Right ventricle myocardium inferior (tissue), 1 donor: ENCODE data around the gene XG. TPM values are rescaled to one million over a fixed set of nuclear protein-coding genes. Genes with fewer than 3 reads are reported as not detected.
"Not testable (repeated sequence)": the region's sequence is repeated elsewhere in the genome, so short reads cannot be mapped to it uniquely, and the experiment has no call there.

Source experiments
- ATAC-seq: fragments of 200-7000 bp; cut with Tn5 transposase; one replicate; pipeline ENCODE4 v1.9.1; 2020; ENCODE audit warnings: mild to moderate bottlenecking, moderate library complexity
- DNase-seq: peaks from one replicate; pipeline ENCODE4 v3.0.0; 2021; ENCODE audit errors: missing footprints
- intact Hi-C: fragments of 100-400 bp; cut with DNase I; formaldehyde crosslinking; loops from one replicate; pipeline ENCODE4 v1.11.0; 2022
- total RNA-seq: library from RNA; stranded (reverse); fragmentation: NEBNext Ultra II Directional; extraction: Animal tissue kit (Norgen Biotek cat#: 25700); gene quantifications from one replicate; pipeline ENCODE4 v1.2.1, GENCODE V29; 2021
- donor health status: DM: no; HTN: yes; CAD: no; lungs with severe emphysema.

Gene XG
- total RNA-seq, 1 donor from 2014 or later: 0.19 TPM

DNA sequence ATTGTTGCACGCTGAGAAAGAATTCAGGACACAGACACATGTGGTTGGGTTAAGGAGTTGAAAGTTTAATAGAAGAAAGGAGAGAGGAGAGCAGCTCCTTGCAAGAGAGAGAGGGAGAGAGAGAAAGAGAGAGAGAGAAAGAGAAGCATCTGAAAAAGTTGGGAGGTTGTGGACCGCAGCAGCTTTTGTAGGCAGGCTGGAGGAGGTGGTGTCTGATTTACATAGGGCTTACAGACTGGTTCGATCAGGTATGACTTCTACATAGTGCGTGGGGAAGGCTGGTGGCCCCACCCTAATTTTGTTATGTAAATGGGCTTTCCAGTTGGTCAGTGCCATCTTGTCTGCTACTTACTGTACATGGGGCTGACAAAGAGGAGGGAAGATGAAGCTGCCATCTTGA lies 49.4 kb downstream of the XG start:
- no peak for ATAC-seq
- intact Hi-C loops: no loop called here
- no peak for DNase-seq

GRCh38 chrX:2802376-2803090 lies 50.7 kb downstream of the XG start:
- intact Hi-C loops, DNase-seq, ATAC-seq: not testable (repeated sequence)

GRCh38 chrX:2803486-2803885 lies 51.6 kb downstream of the XG start:
- DNase-seq, intact Hi-C loops, ATAC-seq: not testable (repeated sequence)

GRCh38 chrX:2804106-2804843 lies 52.4 kb downstream of the XG start:
- ATAC-seq, DNase-seq, intact Hi-C loops: not testable (repeated sequence)

DNA sequence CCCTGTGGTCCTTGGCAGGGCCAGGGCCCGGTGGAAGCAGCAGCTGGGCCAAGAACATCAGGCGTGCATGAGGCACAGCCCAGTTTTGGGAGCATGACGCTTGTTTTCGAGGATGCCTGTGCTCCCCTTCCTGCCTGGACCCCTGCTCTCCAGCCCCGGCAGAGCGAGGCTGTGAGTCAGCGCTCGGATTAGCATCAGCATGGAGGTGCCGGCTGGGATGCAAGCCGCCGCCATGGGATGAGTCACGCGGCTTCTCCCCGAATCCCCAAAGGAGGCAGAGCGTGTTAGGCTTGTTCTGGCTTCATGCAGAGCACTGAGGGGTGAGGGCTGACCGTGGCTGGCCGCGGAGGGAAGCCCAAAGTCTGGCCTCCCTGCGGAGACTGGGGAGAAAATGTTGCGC lies 53.0 kb downstream of the XG start:
- ATAC-seq (peak; percentile 85), DNase-seq (peak; percentile 64)
- intact Hi-C loops: not testable (repeated sequence)

DNA sequence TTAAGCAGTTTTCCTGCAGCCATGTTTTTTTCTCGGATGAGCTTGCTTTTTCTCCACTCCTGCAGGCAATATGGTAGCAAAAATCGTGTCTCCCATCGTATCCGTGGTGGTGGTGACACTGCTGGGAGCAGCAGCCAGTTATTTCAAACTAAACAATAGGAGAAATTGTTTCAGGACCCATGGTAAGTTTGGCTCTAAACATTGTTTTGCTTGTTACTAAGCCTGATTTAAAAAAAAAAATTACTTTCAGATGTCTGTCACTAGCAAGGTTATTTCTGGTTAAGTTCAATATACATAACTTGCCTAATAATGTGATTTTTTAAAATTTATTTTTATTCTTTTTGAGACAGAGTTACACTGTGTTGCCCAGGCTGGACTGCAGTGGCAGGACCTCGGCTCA lies 59.4 kb downstream of the XG start:
- ATAC-seq (no peak), DNase-seq (no peak)
- intact Hi-C loops: loop anchor here (5.0 kb wide), 2 partner anchors 109 to 169 kb away; no protein-coding TSS in a partner anchor

GRCh38 chrX:2812161-2812907 lies 60.5 kb downstream of the XG start:
- DNase-seq: not testable (repeated sequence)
- intact Hi-C loops: loop anchor here (5.0 kb wide), 2 partner anchors 110 to 170 kb away; no protein-coding TSS in a partner anchor
- ATAC-seq: peak; percentile 54

- ATAC-seq (no peak), DNase-seq (no peak)
- intact Hi-C loops: no loop called here
These were observed 65.2 kb downstream of the XG start for GRCh38 chrX:2817036-2817435.

DNA sequence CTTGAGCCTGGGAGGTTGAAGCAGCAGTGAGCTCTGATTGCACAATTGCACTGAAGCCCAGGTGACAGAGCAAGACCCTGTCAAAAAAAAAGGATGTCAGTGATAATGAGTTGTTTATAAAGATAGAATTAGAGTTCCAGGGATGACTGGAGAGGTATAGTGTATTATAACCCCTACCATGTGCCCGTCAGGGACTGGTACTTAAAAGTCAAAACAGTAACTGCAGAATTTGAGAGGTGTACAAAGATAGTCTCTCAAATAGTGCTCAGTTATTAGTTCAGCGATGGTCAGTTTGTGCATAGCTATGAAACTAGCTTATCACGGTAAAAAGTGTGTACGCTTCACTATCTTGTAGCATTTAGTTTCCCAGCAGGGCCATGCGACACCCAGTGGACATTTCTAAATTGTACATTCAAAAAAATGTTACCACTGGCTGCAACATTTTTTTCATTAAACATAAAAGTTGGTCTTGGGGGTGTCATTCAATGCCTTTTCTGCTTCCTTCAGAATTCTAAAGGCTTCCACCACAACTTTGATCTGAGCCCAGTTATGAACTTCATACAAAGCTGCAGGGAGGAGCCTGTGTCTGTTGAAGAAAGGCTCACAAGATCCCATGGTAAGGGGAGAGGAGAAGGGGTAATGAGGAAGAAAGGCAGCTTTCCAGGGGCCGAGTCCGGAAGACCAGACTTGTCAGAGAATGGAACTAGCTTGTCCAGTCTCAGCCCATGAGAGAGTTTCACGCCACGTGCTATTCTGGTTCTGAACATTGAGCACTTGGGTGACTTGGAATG lies 67.7 kb downstream of the XG start:
- DNase-seq: no peak
- no peak for ATAC-seq
- intact Hi-C loops: no loop called here

- DNase-seq (no peak), ATAC-seq (no peak)
- intact Hi-C loops: no loop called here
These were observed 68.4 kb downstream of the XG start for GRCh38 chrX:2820136-2820771.

DNA sequence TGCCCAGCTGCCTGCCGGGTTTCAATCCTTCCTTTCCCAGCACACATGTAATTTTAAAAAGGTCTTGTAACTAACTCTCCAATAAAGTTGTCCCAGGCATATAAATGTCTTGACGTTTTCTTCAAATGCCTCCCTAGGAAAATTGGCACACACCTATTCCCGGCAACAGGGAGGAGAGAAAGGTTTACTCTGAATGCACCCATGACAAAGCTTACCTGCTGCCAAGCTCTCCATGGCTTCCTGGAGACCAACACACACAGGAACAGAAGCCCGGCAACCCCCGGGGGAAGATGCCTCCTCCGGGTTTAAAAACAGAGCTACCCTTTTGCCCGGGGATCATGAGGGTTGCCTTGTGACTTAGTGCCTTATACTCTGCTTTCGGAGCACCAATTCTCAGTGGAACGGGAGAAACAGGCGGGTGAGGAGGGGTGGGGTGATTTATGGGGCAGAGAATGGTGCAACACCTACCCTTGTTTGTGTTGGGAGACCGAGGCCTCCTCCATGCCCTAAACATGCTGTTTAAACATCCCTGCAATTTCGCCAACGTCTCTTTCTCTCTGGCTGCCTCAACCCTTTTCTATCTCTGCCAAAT lies 72.1 kb downstream of the XG start:
- ATAC-seq: no peak
- intact Hi-C loops: no loop called here
- no peak for DNase-seq

GRCh38 chrX:2824886-2825285 lies 73.0 kb downstream of the XG start:
- no peak for DNase-seq
- ATAC-seq: no peak
- intact Hi-C loops: no loop called here

DNA sequence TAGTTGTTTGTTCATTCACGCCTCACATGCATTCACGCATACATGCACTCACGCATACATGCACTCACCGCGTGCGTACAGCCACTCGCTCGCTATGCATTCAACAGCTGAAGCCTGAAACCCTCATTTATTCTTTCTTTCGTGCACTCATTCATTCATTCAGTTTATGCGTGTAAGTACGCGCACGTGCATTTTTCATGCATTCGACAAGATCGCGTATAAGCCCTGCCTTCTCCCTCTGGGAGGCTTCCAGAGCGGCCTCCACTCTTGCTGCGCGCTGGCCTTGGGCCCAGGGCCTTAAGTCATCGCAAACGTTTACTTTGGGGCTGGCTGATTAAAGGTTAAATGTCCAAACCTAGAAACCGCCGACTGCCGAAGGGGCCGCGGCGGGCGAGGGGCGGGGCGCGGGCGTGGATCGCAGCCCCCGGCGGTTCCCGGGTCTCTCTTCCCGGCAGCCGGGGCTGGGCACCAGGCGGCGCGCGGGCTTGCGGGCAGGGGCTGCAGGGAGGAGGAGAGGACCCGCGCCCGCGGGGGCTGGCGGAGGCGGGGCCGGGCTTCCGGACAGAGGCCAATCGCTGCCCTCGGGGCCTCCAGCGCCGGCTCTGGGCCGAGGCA lies 76.6 kb downstream of the XG start, which contains the start of gene GYG2:
Gene GYG2, plus strand, starts transcription at position 587 of the 615 bp plus-strand sequence. CDS start 1,259 bp downstream, outside the sequence.
- DNase-seq: peak; percentile 58
- intact Hi-C loops: no loop called here
- no peak for ATAC-seq

DNA sequence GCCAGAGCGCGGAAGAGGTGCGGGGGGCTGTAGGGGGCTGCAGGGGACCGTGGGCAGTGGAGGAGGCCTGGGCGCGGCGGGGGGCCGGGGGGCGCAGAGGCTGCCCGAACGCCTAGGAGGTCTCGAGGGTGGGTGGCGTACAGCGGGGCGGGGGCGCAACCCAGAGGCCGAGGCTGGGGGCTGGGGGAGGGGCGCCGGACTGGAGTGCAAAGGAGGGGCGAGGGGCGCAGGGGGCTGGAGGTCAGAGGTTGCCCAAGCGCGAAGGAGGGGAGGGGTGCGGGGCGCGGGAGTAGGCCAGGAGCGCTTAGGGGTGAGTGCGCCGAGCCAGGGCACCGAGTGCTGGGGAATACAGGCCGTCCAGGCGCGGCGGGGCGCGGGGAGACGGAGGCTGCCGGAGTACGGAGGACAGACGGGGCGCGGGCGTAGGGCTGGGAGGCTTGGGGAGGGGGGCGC lies 77.1 kb downstream of the XG start:
- ATAC-seq: no peak
- intact Hi-C loops: no loop called here
- no peak for DNase-seq

DNA sequence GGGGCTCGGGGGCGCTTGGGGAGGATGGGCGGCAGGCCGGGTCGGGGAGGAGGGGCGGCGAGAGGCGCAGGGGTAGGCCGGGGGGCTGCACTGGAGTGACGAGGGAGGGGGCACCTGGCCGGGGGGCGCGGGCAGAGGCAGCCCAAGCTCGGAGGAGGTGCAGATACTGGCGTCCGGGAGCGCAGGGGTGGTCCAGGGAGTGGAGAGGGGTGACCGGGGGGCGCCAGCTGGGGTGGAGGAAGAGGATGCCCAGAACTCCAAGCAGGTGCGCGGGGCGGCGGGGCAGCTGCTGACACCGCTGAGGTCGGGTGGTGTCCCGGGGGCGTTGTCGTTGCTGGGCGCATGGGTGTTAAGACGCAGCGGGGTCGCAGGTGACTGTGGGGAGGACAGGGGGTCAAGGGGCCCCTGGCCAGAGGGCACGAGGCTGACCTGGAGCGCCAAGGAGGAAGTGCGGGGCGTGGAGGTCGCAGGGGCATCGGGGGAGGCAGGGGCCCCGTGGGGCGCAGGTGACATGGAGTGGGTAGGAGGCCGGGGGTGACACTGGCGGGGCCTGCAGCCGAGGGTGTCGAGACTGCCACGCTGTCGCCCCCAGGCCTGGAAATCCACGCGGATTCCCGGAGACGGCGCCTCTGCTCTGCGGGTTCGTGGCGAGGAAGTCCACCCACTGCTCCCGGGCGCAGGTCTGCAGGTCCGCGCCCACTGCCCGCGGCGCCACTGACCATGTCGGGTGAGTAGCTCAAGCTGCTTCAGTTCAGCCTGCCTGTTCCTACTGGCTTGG lies 77.8 kb downstream of the XG start:
- intact Hi-C loops: no loop called here
- ATAC-seq (no peak), DNase-seq (no peak)

GRCh38 chrX:2831471-2832228 lies 79.8 kb downstream of the XG start:
- no peak for ATAC-seq
- no peak for DNase-seq
- intact Hi-C loops: no loop called here
